Thoracic aorta (tissue), 2 donors: Measurements from ENCODE around the gene SERPIND1. TPM values are rescaled to one million over a fixed set of nuclear protein-coding genes. Genes with fewer than 3 reads are reported as not detected.

Source experiments
- ATAC-seq: fragments of 150-250 bp; one replicate; pipeline ENCODE4 v1.8.0; 2017; ENCODE audit warnings: low read depth; ENCODE audit not compliant: insufficient number of reproducible peaks, low FRiP score
- DNase-seq: peaks from one replicate; pipeline ENCODE4 v3.0.0-alpha.2; 2020; ENCODE audit warnings: low spot score
- H3K27ac ChIP-seq, 2 donors: fragments of 200-600 bp; sonication (generic); 1 replicate in 1 of 2; 2 replicates in 1 of 2; pipeline ENCODE4 v1.5.1; 2016; ENCODE audit warnings: mild to moderate bottlenecking in 2 of 2, moderate library complexity in 2 of 2
- H3K27me3 ChIP-seq: fragments of 200-600 bp; sonication (generic); replicated peaks from 2 replicates; pipeline ENCODE4 v1.6.0; 2016; ENCODE audit warnings: mild to moderate bottlenecking; ENCODE audit not compliant: insufficient read depth
- H3K36me3 ChIP-seq: fragments of 200-600 bp; sonication (generic); one replicate; pipeline ENCODE4 v1.5.1; 2016
- H3K4me1 ChIP-seq, 2 donors: fragments of 200-600 bp; sonication (generic); 1 replicate in 1 of 2; 2 replicates in 1 of 2; pipeline versions ENCODE4 v1.5.1 to v1.6.0; 2016; ENCODE audit warnings: low read depth in 2 of 2, mild to moderate bottlenecking in 1 of 2; ENCODE audit not compliant: control insufficient read depth in 1 of 2
- H3K4me3 ChIP-seq: fragments of 200-600 bp; sonication (generic); 2 replicates; pipeline ENCODE4 v1.5.1; 2016; ENCODE audit warnings: mild to moderate bottlenecking
- H3K9me3 ChIP-seq: fragments of 200-600 bp; sonication (generic); 2 replicates; pipeline ENCODE4 v1.5.1; 2016
- CTCF ChIP-seq: fragments of 200-600 bp; sonication (generic); IDR thresholded peaks from one replicate; pipeline ENCODE4 v1.5.1; 2019; ENCODE audit warnings: antibody characterized with exemption
- total RNA-seq, 2 donors: library from RNA; depleted of rRNA; stranded (reverse); fragments of >200 nt; gene quantifications; one replicate each; pipeline versions ENCODE4 v1.1.0 to v1.2.3, GENCODE V29; 2016

SERPIND1 gene
- total RNA-seq, 2 donors from 2014 or later = not detected

GRCh38 chr22:20782596-20783299 is 8.8 kb downstream of the SERPIND1 start:
- no peaks in the 10 kb centered on the region for H3K4me1 ChIP-seq
- H3K27ac ChIP-seq = no peak overlapping the region
- DNase-seq (no peak), ATAC-seq (no peak)
- no peaks in the 10 kb centered on the region for H3K27me3 ChIP-seq
- no peak overlapping the region for H3K4me3 ChIP-seq
- H3K36me3 ChIP-seq = peaks cover 21% of the 10 kb centered on the region
- no peaks in the 10 kb centered on the region for H3K9me3 ChIP-seq
- TF ChIP-seq CTCF = no peak

DNA sequence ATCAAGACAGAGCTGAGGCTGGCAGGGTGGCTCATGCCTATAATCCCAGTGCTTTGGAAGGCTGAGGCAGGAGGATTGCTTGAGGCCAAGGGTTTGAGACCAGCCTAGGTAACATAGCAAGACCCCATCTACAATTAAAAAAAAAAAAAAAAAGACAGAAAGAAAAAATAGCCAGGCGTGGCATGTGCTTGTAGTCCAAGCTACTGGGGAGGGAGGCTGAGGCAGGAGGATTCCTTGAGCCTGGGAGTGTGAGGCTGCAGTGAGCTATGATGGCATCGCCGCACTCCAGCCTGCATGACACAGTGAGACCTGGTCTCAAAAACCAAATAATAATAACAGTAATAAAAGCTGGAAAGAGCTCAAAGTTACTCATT is 9.4 kb downstream of the SERPIND1 start:
- no peaks in the 10 kb centered on the region for H3K27me3 ChIP-seq
- H3K36me3 ChIP-seq = peaks cover 23% of the 10 kb centered on the region
- no peaks in the 10 kb centered on the region for H3K4me1 ChIP-seq
- ATAC-seq = no peak
- no peak overlapping the region for H3K27ac ChIP-seq
- H3K9me3 ChIP-seq = no peaks in the 10 kb centered on the region
- TF ChIP-seq CTCF = no peak
- no peak for DNase-seq
- H3K4me3 ChIP-seq = no peak overlapping the region

GRCh38 chr22:20783844-20784723 is 10.2 kb downstream of the SERPIND1 start:
- H3K9me3 ChIP-seq = no peaks in the 10 kb centered on the region
- H3K4me3 ChIP-seq = no peak overlapping the region
- H3K27me3 ChIP-seq = no peaks in the 10 kb centered on the region
- ATAC-seq = peak; percentile 55
- no peaks in the 10 kb centered on the region for H3K4me1 ChIP-seq
- no peak overlapping the region for H3K27ac ChIP-seq
- no peak for DNase-seq
- TF ChIP-seq CTCF = peak; percentile 52
- peaks cover 19% of the 10 kb centered on the region for H3K36me3 ChIP-seq

- Histone ChIP-seq H3K36me3 (peaks cover 17% of the 10 kb centered on the region), H3K9me3 (no peaks in the 10 kb centered on the region), H3K4me3 (no peak overlapping the region), H3K27ac (no peak overlapping the region), H3K4me1 (no peaks in the 10 kb centered on the region), H3K27me3 (no peaks in the 10 kb centered on the region)
- no peak for ATAC-seq
- no peak for TF ChIP-seq CTCF
- DNase-seq = no peak
Measured at GRCh38 chr22:20785415-20785814, 11.5 kb downstream of the SERPIND1 start.

DNA sequence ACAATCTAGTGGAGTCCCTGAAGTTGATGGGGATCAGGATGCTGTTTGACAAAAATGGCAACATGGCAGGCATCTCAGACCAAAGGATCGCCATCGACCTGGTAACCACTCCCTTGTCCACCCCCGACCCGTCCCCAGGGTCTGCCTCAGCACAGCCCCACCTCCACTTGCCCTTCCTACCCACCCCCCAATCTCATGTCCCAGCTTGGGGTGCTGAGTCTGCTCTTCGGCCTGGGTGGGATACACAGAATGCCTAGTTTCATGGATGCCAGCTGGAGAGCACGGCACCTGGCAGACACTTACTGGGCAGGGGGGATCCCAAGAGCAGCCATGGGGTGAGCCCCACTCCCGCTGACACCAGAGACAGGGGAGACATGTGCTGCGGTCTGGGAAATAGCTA is 12.1 kb downstream of the SERPIND1 start:
- Histone ChIP-seq H3K36me3 (peaks cover 19% of the 10 kb centered on the region), H3K4me1 (no peaks in the 10 kb centered on the region), H3K27ac (no peak overlapping the region), H3K9me3 (no peaks in the 10 kb centered on the region), H3K27me3 (no peaks in the 10 kb centered on the region), H3K4me3 (no peak overlapping the region)
- TF ChIP-seq CTCF = no peak
- ATAC-seq (no peak), DNase-seq (no peak)
